ENCODE data around the gene TMEM147. TPM values are rescaled to one million over a fixed set of nuclear protein-coding genes. Genes with fewer than 3 reads are reported as not detected.

TMEM147 gene
- total RNA-seq, 1 experiment from 2014 or later, result 126 TPM

GRCh38 chr19:35498984-35499527, 46.4 kb upstream of the TMEM147 start:
- ChIA-PET CTCF (no interaction called here), POLR2A (no interaction called here)
- Mint-ChIP-seq H3K4me1 (ENCODE audit: low read depth, unreplicated experiment) (peaks cover 16% of the 10 kb centered on the region), H3K27ac (ENCODE audit: unreplicated experiment) (no peak overlapping the region), H3K36me3 (ENCODE audit: insufficient read depth, unreplicated experiment) (peaks cover 59% of the 10 kb centered on the region), H3K27me3 (ENCODE audit: insufficient read depth, unreplicated experiment) (no peaks in the 10 kb centered on the region), H3K9me3 (ENCODE audit: unreplicated experiment) (no peaks in the 10 kb centered on the region), H3K4me3 (ENCODE audit: unreplicated experiment) (no peak overlapping the region)
- Histone ChIP-seq H3K36me3 (ENCODE audit: control insufficient read depth, insufficient read depth, low read length) (peaks cover 2% of the 10 kb centered on the region), H3K27me3 (replicated peaks; ENCODE audit: control insufficient read depth, insufficient read depth, low read length) (no peaks in the 10 kb centered on the region), H3K4me3 (ENCODE audit: low read depth, low read length) (no peak overlapping the region), H3K9me3 (no peaks in the 10 kb centered on the region), H3K4me1 (peaks cover 8% of the 10 kb centered on the region)
- no TSS peak for BruUV-seq (replicated peaks)
- DNase-seq, result no peak
- intact Hi-C loops (cut with micrococcal nuclease; ENCODE audit: unreplicated experiment), result no loop called here
- TF ChIP-seq, protein P1, sequence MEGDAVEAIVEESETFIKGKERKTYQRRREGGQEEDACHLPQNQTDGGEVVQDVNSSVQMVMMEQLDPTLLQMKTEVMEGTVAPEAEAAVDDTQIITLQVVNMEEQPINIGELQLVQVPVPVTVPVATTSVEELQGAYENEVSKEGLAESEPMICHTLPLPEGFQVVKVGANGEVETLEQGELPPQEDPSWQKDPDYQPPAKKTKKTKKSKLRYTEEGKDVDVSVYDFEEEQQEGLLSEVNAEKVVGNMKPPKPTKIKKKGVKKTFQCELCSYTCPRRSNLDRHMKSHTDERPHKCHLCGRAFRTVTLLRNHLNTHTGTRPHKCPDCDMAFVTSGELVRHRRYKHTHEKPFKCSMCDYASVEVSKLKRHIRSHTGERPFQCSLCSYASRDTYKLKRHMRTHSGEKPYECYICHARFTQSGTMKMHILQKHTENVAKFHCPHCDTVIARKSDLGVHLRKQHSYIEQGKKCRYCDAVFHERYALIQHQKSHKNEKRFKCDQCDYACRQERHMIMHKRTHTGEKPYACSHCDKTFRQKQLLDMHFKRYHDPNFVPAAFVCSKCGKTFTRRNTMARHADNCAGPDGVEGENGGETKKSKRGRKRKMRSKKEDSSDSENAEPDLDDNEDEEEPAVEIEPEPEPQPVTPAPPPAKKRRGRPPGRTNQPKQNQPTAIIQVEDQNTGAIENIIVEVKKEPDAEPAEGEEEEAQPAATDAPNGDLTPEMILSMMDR (IDR thresholded peaks at IDR 0.05; ENCODE audit: insufficient read depth in 1 of 2, low read depth in 1 of 2, low read length in 1 of 2, severe bottlenecking in 1 of 2, unreplicated experiment in 1 of 2), result no peak

DNA sequence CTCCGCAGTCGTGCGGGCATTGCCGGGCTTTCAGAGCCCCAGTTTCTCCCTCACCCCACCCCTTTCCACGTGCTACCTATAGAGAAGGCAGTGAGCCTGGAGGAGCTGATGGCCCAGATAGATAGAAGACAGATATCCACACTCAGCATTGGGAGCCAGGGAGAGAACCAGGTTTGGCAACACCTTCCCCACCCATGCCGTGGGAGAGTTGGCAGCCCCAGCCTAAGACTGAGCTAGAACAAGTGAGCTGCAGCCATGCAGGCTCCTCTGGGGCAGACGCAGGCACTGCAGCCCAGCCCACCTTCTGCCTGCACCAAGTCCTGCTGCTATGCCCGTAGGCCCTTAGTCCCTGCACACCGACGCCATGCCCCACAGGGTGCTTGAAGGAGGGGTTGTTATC, 44.8 kb upstream of the TMEM147 start:
- intact Hi-C loops (cut with micrococcal nuclease; ENCODE audit: unreplicated experiment), result no loop called here
- Mint-ChIP-seq H3K4me3 (ENCODE audit: unreplicated experiment) (no peak overlapping the region), H3K27ac (ENCODE audit: unreplicated experiment) (no peak overlapping the region), H3K27me3 (ENCODE audit: insufficient read depth, unreplicated experiment) (no peaks in the 10 kb centered on the region), H3K4me1 (ENCODE audit: low read depth, unreplicated experiment) (peaks cover 23% of the 10 kb centered on the region), H3K9me3 (ENCODE audit: unreplicated experiment) (no peaks in the 10 kb centered on the region), H3K36me3 (ENCODE audit: insufficient read depth, unreplicated experiment) (peaks cover 73% of the 10 kb centered on the region)
- peaks cover 1% of the 10 kb centered on the region for H3K4me1 ChIP-seq
- no peak overlapping the region for H3K4me3 ChIP-seq (ENCODE audit: low read depth, low read length)
- H3K27me3 ChIP-seq (replicated peaks; ENCODE audit: control insufficient read depth, insufficient read depth, low read length), result no peaks in the 10 kb centered on the region
- H3K36me3 ChIP-seq (ENCODE audit: control insufficient read depth, insufficient read depth, low read length), result peaks cover 2% of the 10 kb centered on the region
- no peak for DNase-seq
- ChIA-PET POLR2A (no interaction called here), CTCF (no interaction called here)
- TF ChIP-seq, protein P1 (IDR thresholded peaks at IDR 0.05; ENCODE audit: insufficient read depth in 1 of 2, low read depth in 1 of 2, low read length in 1 of 2, severe bottlenecking in 1 of 2, unreplicated experiment in 1 of 2), result no peak
- no peaks in the 10 kb centered on the region for H3K9me3 ChIP-seq
- BruUV-seq (replicated peaks), result no TSS peak

DNA sequence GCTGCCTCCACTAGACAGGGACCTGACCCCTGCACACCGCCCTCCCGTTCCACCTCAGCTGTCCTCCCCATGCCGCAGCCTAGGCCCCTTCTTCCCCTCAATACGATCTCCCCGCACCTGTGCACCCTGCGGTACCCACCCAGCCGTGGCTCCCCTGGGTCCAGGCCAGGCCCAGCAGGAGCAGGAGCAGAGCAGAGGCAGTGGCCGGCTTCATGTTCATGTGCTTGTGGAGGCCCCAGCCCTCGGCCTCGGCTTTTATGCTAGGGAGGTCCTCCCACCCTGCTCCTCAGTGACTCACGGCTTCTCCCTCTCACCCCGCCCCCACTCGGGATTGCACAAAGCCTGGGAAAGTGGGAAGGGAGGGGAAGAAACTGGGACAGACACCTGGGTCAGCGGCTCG, 43.7 kb upstream of the TMEM147 start:
- Histone ChIP-seq H3K9me3 (no peaks in the 10 kb centered on the region), H3K4me3 (ENCODE audit: low read depth, low read length) (no peak overlapping the region), H3K36me3 (ENCODE audit: control insufficient read depth, insufficient read depth, low read length) (peaks cover 6% of the 10 kb centered on the region), H3K4me1 (no peaks in the 10 kb centered on the region), H3K27me3 (replicated peaks; ENCODE audit: control insufficient read depth, insufficient read depth, low read length) (no peaks in the 10 kb centered on the region)
- Mint-ChIP-seq H3K36me3 (ENCODE audit: insufficient read depth, unreplicated experiment) (peaks cover 84% of the 10 kb centered on the region), H3K27me3 (ENCODE audit: insufficient read depth, unreplicated experiment) (no peaks in the 10 kb centered on the region), H3K4me1 (ENCODE audit: low read depth, unreplicated experiment) (peaks cover 23% of the 10 kb centered on the region), H3K4me3 (ENCODE audit: unreplicated experiment) (no peak overlapping the region), H3K27ac (ENCODE audit: unreplicated experiment) (peak overlapping the region; percentile 27), H3K9me3 (ENCODE audit: unreplicated experiment) (no peaks in the 10 kb centered on the region)
- TF ChIP-seq, protein P1 (IDR thresholded peaks at IDR 0.05; ENCODE audit: insufficient read depth in 1 of 2, low read depth in 1 of 2, low read length in 1 of 2, severe bottlenecking in 1 of 2, unreplicated experiment in 1 of 2), result no peak
- BruUV-seq (replicated peaks), result no TSS peak
- ChIA-PET POLR2A (no interaction called here), CTCF (interaction anchor here (0.6 kb wide), 1 partner anchor 198 kb away, joined by 3 read pairs; no protein-coding TSS in a partner anchor)
- intact Hi-C loops (cut with micrococcal nuclease; ENCODE audit: unreplicated experiment), result no loop called here
- DNase-seq, result no peak

Measured in Caco-2 (cell line).